ENCODE results near the gene IFT172. TPM values are rescaled to one million over a fixed set of nuclear protein-coding genes. Genes with fewer than 3 reads are reported as not detected.

IFT172 gene
- total RNA-seq, 1 experiment from 2014 or later = 25.3 TPM

DNA sequence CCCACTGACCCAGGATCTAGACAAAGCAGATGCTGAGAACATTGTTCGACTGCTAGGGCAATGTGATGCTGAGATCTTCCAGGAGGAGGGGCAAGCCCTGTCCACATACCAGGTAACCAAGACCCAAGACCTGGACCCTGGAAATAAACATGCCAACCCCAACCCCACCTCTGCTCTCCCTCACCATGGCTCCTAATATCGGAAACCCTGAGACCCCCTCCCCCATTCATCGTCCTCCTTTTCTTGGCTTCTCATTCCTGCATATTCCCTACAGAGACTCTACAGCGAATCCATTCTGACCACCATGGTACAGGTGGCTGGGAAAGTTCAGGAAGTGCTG is 7.7 kb upstream of the IFT172 start (continued):
- TF ChIP-seq, protein P1, sequence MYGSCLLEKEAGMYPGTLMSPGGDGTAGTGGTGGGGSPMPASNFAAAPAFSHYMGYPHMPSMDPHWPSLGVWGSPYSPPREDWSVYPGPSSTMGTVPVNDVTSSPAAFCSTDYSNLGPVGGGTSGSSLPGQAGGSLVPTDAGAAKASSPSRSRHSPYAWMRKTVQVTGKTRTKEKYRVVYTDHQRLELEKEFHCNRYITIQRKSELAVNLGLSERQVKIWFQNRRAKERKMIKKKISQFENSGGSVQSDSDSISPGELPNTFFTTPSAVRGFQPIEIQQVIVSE (CRISPR knock-in tag; IDR thresholded peaks at IDR 0.05; ENCODE audit: borderline replicate concordance) = no peak
- TF ChIP-seq, protein P2, sequence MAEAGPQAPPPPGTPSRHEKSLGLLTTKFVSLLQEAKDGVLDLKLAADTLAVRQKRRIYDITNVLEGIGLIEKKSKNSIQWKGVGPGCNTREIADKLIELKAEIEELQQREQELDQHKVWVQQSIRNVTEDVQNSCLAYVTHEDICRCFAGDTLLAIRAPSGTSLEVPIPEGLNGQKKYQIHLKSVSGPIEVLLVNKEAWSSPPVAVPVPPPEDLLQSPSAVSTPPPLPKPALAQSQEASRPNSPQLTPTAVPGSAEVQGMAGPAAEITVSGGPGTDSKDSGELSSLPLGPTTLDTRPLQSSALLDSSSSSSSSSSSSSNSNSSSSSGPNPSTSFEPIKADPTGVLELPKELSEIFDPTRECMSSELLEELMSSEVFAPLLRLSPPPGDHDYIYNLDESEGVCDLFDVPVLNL (CRISPR knock-in tag; IDR thresholded peaks at IDR 0.05; ENCODE audit: borderline replicate concordance, low read depth) = no peak
- TF ChIP-seq, protein P3, sequence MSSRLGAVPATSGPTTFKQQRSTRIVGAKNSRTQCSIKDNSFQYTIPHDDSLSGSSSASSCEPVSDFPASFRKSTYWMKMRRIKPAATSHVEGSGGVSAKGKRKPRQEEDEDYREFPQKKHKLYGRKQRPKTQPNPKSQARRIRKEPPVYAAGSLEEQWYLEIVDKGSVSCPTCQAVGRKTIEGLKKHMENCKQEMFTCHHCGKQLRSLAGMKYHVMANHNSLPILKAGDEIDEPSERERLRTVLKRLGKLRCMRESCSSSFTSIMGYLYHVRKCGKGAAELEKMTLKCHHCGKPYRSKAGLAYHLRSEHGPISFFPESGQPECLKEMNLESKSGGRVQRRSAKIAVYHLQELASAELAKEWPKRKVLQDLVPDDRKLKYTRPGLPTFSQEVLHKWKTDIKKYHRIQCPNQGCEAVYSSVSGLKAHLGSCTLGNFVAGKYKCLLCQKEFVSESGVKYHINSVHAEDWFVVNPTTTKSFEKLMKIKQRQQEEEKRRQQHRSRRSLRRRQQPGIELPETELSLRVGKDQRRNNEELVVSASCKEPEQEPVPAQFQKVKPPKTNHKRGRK (CRISPR knock-in tag; IDR thresholded peaks at IDR 0.05; ENCODE audit: borderline replicate concordance) = no peak
- TF ChIP-seq, protein P4, sequence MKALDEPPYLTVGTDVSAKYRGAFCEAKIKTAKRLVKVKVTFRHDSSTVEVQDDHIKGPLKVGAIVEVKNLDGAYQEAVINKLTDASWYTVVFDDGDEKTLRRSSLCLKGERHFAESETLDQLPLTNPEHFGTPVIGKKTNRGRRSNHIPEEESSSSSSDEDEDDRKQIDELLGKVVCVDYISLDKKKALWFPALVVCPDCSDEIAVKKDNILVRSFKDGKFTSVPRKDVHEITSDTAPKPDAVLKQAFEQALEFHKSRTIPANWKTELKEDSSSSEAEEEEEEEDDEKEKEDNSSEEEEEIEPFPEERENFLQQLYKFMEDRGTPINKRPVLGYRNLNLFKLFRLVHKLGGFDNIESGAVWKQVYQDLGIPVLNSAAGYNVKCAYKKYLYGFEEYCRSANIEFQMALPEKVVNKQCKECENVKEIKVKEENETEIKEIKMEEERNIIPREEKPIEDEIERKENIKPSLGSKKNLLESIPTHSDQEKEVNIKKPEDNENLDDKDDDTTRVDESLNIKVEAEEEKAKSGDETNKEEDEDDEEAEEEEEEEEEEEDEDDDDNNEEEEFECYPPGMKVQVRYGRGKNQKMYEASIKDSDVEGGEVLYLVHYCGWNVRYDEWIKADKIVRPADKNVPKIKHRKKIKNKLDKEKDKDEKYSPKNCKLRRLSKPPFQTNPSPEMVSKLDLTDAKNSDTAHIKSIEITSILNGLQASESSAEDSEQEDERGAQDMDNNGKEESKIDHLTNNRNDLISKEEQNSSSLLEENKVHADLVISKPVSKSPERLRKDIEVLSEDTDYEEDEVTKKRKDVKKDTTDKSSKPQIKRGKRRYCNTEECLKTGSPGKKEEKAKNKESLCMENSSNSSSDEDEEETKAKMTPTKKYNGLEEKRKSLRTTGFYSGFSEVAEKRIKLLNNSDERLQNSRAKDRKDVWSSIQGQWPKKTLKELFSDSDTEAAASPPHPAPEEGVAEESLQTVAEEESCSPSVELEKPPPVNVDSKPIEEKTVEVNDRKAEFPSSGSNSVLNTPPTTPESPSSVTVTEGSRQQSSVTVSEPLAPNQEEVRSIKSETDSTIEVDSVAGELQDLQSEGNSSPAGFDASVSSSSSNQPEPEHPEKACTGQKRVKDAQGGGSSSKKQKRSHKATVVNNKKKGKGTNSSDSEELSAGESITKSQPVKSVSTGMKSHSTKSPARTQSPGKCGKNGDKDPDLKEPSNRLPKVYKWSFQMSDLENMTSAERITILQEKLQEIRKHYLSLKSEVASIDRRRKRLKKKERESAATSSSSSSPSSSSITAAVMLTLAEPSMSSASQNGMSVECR (CRISPR knock-in tag; IDR thresholded peaks at IDR 0.05; ENCODE audit: borderline replicate concordance) = no peak
- TF ChIP-seq KAT7 (CRISPR knock-in tag; IDR thresholded peaks at IDR 0.05; ENCODE audit: borderline replicate concordance) (no peak), ZNF263 (CRISPR knock-in tag; IDR thresholded peaks at IDR 0.05; ENCODE audit: low read depth) (no peak)
- TF ChIP-seq, protein P5, sequence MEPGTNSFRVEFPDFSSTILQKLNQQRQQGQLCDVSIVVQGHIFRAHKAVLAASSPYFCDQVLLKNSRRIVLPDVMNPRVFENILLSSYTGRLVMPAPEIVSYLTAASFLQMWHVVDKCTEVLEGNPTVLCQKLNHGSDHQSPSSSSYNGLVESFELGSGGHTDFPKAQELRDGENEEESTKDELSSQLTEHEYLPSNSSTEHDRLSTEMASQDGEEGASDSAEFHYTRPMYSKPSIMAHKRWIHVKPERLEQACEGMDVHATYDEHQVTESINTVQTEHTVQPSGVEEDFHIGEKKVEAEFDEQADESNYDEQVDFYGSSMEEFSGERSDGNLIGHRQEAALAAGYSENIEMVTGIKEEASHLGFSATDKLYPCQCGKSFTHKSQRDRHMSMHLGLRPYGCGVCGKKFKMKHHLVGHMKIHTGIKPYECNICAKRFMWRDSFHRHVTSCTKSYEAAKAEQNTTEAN (CRISPR knock-in tag; IDR thresholded peaks at IDR 0.05) = no peak

DNA sequence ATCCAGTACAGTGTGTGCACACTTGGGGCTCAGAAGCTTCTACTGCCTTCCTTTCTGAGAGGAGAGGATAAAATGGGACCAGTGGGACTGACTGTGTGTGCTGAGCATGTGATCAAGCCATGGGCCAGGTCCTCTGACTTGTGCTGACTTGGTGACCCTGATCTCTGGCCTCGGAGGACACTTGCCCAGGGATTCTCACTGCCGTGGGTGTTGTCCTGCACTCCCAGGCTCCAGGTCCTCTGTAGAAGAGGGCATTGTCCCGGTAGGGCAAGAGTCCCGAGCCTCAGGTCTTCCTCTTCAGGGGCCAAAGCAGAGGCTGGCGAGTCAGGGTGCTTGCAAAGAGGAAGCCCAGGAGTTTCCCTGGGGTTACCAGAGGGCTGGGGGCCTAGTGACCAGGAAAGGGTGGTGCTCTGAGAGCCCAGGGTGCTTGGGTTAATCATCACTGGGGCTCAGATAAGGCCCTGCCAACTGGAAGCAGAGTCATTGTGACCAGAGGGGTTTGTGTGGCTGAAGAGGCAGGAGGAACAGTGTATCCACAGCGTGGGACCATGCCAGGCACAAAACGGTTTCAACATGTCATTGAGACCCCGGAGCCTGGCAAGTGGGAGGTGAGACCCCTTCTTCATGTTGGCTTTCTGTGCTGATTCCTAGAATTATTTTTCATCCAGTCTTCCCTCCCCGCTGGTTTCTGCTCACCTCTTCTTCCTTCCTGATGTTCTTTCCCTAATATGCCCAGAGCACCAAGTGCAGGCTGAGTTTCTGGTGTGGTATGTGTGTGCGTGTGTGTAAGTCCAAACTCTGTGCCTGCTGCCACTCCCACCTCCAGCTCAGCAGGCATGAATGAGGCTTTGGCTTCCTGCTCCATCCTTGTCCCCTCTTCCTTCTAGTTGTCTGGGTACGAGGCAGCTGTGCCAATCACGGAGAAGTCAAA is 7.1 kb upstream of the IFT172 start, which contains the start of gene GCKR:
Gene GCKR (plus strand): TSS at position 483 of the 931 bp plus-strand sequence. CDS start 66 bp downstream, at position 549.
- Mint-ChIP-seq H3K9me3 (no peaks in the 10 kb centered on the region), H3K36me3 (no peaks in the 10 kb centered on the region), H3K27ac (no peak within 1 kb of the TSS; the same call in none of the 2 replicates), H3K4me3 (peak within 1 kb of the TSS; percentile 93), H3K27me3 (ENCODE audit: low read depth) (peaks cover 58% of the 10 kb centered on the region), H3K4me1 (peaks cover 19% of the 10 kb centered on the region)
- DNase-seq (ENCODE audit: low spot score) (no peak), ATAC-seq (no peak)
- TF ChIP-seq ZNF671 (CRISPR knock-in tag; IDR thresholded peaks at IDR 0.05) (no peak), GABPB1 (CRISPR knock-in tag; IDR thresholded peaks at IDR 0.05) (0 out of 2 replicates have a peak, but pooled peaks have one; percentile 25)
- CTCF ChIA-PET = no interaction called here
- POLR2A ChIA-PET = no interaction called here

DNA sequence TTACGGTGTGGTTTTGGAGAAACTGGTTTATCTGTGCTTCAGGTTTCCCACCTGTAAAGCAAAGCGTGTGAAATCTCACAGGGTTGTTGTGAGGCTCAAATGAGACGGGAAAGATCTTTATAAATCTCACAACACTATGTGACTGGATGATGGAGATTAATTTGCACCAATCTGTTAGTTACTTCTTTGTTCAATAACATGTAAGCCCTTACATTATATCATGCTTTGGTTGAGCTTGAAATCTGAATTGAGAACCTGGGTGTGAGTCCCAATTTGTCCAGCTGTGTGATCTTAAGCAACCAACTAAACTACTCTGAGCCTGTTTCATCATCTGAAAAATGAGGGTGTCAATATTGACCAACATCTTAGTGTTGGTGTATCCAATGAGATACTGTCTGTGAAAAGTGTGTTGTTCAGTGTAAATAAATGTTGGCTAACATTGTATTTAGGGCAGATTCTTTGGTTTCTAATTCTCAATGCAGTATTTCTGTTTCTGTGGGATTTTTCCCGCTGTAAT is 6.4 kb upstream of the IFT172 start:
- Mint-ChIP-seq H3K9me3 (no peaks in the 10 kb centered on the region), H3K27me3 (ENCODE audit: low read depth) (peaks cover 58% of the 10 kb centered on the region), H3K36me3 (no peaks in the 10 kb centered on the region), H3K4me3 (peak overlapping the region; percentile 93), H3K4me1 (peaks cover 19% of the 10 kb centered on the region), H3K27ac (no peak overlapping the region)
- TF ChIP-seq GABPB1 (CRISPR knock-in tag; IDR thresholded peaks at IDR 0.05) = peak; percentile 93
- TF ChIP-seq, protein P6, sequence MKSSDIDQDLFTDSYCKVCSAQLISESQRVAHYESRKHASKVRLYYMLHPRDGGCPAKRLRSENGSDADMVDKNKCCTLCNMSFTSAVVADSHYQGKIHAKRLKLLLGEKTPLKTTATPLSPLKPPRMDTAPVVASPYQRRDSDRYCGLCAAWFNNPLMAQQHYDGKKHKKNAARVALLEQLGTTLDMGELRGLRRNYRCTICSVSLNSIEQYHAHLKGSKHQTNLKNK (CRISPR knock-in tag; IDR thresholded peaks at IDR 0.05) = no peak
- ChIA-PET CTCF (interaction anchor here (2.2 kb wide), 1 partner anchor 125 kb away, joined by 6 read pairs; no protein-coding TSS in a partner anchor), POLR2A (no interaction called here)
- DNase-seq (ENCODE audit: low spot score) = no peak
- ATAC-seq = no peak

Measured in WTC11 (cell line).